H1 (cell line): Measurements from ENCODE around the gene SEMA3A. TPM values are rescaled to one million over a fixed set of nuclear protein-coding genes. Genes with fewer than 3 reads are reported as not detected.

Experiments used
- CTCF ChIA-PET: fragments of 300-600 bp; sonication (Branson Sonifier 250); formaldehyde crosslinking; loops from one replicate; lab custom pipeline; 2021; ENCODE audit not compliant: partially characterized antibody; lab: Charles Lee
- POLR2A ChIA-PET: fragments of 300-600 bp; sonication (Branson Sonifier 250); formaldehyde crosslinking; loops from one replicate; lab custom pipeline; 2021; ENCODE audit warnings: inconsistent platforms; ENCODE audit not compliant: partially characterized antibody; lab: Charles Lee
- DNase-seq, 2 experiments: peaks; one replicate each; pipeline versions ENCODE4 v3.0.0 to v3.0.0-alpha.2; 2010 to 2022; ENCODE audit warnings: low spot score in 2 of 2, low read depth in 1 of 2, mixed read lengths in 1 of 2
- FAIRE-seq: peaks from 2 replicates; lab custom pipeline; 2011; peaks lifted over from hg19 to GRCh38; lab: Jason Lieb, UNC
- H2AFZ ChIP-seq: 2 replicates; pipeline ENCODE4 v1.8.1; 2012; ENCODE audit warnings: low read length, inconsistent platforms
- H2AK5ac ChIP-seq: 2 replicates; pipeline ENCODE4 v1.6.1; 2013; ENCODE audit warnings: low read depth, low read length
- H2BK120ac ChIP-seq: replicated peaks from 2 replicates; pipeline ENCODE3; 2013; ENCODE audit warnings: low read depth, low read length, inconsistent platforms
- H2BK12ac ChIP-seq: 2 replicates; pipeline ENCODE4 v1.6.1; 2013; ENCODE audit warnings: low read depth, low read length
- H2BK15ac ChIP-seq: 2 replicates; pipeline ENCODE4 v1.6.1; 2013; ENCODE audit warnings: low read length
- H2BK20ac ChIP-seq: 2 replicates; pipeline ENCODE4 v1.6.1; 2013; ENCODE audit warnings: low read length
- H2BK5ac ChIP-seq: 2 replicates; pipeline ENCODE4 v1.6.1; 2013; ENCODE audit warnings: low read depth, low read length
- H3K14ac ChIP-seq: 2 replicates; pipeline ENCODE4 v1.6.1; 2013; ENCODE audit warnings: inconsistent platforms; ENCODE audit not compliant: insufficient read length
- H3K18ac ChIP-seq: 2 replicates; pipeline ENCODE4 v1.6.1; 2013; ENCODE audit warnings: low read length; ENCODE audit errors: extremely low read depth
- H3K23ac ChIP-seq: 2 replicates; pipeline ENCODE4 v1.6.1; 2013; ENCODE audit warnings: inconsistent platforms; ENCODE audit not compliant: insufficient read length
- H3K23me2 ChIP-seq: 2 replicates; pipeline ENCODE4 v1.6.1; 2013; ENCODE audit warnings: low read depth, low read length
- H3K27ac ChIP-seq: 2 replicates; pipeline ENCODE4 v1.6.1; 2011; ENCODE audit warnings: low read depth, low read length, inconsistent platforms
- H3K27me3 ChIP-seq, 4 experiments: replicated peaks in 1 of 4; 1 replicate in 1 of 4; 2 replicates in 3 of 4; pipeline versions ENCODE4 v1.6.1 to v1.8.1; 2011 to 2013; ENCODE audit warnings: low read length in 3 of 4, mild to moderate bottlenecking in 3 of 4, inconsistent platforms in 2 of 4, mixed read lengths in 2 of 4, moderate library complexity in 1 of 4; ENCODE audit not compliant: control insufficient read depth in 3 of 4, insufficient read depth in 3 of 4; ENCODE audit errors: extremely low read depth in 1 of 4
- H3K36me3 ChIP-seq, 4 experiments: 2 replicates each; pipeline versions ENCODE4 v1.6.1 to v1.8.1; 2011 to 2013; ENCODE audit warnings: mild to moderate bottlenecking in 4 of 4, low read length in 3 of 4, moderate library complexity in 2 of 4, control low read depth in 1 of 4, inconsistent platforms in 1 of 4; ENCODE audit not compliant: insufficient read depth in 4 of 4, control insufficient read depth in 2 of 4
- H3K4ac ChIP-seq: replicated peaks from 2 replicates; pipeline ENCODE3; 2013; ENCODE audit warnings: low read length, low read depth, mixed read lengths, inconsistent platforms; ENCODE audit not compliant: insufficient read length
- H3K4me1 ChIP-seq, 4 experiments: replicated peaks in 1 of 4; 1 replicate in 1 of 4; 2 replicates in 3 of 4; pipeline versions ENCODE4 v1.6.1 to v1.8.1; 2011 to 2013; ENCODE audit warnings: low read length in 3 of 4, inconsistent platforms in 2 of 4, mixed read lengths in 1 of 4; ENCODE audit not compliant: insufficient read depth in 4 of 4, control insufficient read depth in 3 of 4
- H3K4me2 ChIP-seq, 2 experiments: 2 replicates each; pipeline versions ENCODE4 v1.6.1 to v1.8.1; 2011 to 2013; ENCODE audit warnings: low read depth in 2 of 2, low read length in 2 of 2, control low read depth in 1 of 2, inconsistent platforms in 1 of 2, mild to moderate bottlenecking in 1 of 2; ENCODE audit not compliant: insufficient read depth in 1 of 2
- H3K4me3 ChIP-seq, 4 experiments: fragments of 200-600, 300-600 bp in 1 of 4; sonication (generic), shearing (Covaris generic), sonication (Bioruptor Twin) in 1 of 4; 2 replicates each; pipeline versions ENCODE4 v1.5.1 to v1.8.1; 2011 to 2016; ENCODE audit warnings: low read length in 4 of 4, low read depth in 3 of 4, control low read depth in 2 of 4, inconsistent platforms in 2 of 4, mild to moderate bottlenecking in 2 of 4, mixed read lengths in 1 of 4, moderate library complexity in 1 of 4; ENCODE audit not compliant: insufficient read depth in 2 of 4; ENCODE audit errors: extremely low read depth in 1 of 4
- H3K56ac ChIP-seq: replicated peaks from 2 replicates; pipeline ENCODE3; 2013; ENCODE audit warnings: low read depth, mild to moderate bottlenecking, mixed read lengths, low read length, inconsistent platforms; ENCODE audit not compliant: insufficient read length
- H3K79me1 ChIP-seq: 2 replicates; pipeline ENCODE4 v1.6.1; 2013; ENCODE audit warnings: low read depth, low read length, control low read depth
- H3K79me2 ChIP-seq, 2 experiments: 2 replicates each; pipeline versions ENCODE4 v1.6.1 to v1.8.1; 2012 to 2013; ENCODE audit warnings: low read length in 2 of 2, mild to moderate bottlenecking in 2 of 2, inconsistent platforms in 1 of 2; ENCODE audit not compliant: insufficient read depth in 2 of 2, control insufficient read depth in 1 of 2
- H3K9ac ChIP-seq, 4 experiments: replicated peaks in 1 of 4; 1 replicate in 1 of 4; 2 replicates in 3 of 4; pipeline versions ENCODE4 v1.6.1 to v1.8.1; 2011 to 2013; ENCODE audit warnings: low read depth in 3 of 4, low read length in 3 of 4, control low read depth in 2 of 4, mild to moderate bottlenecking in 2 of 4, moderate library complexity in 2 of 4, inconsistent platforms in 1 of 4; ENCODE audit errors: extremely low read depth in 1 of 4
- H3K9me3 ChIP-seq, 2 experiments: 2 replicates each; pipeline versions ENCODE4 v1.6.1 to v1.8.1; 2012 to 2013; ENCODE audit warnings: mild to moderate bottlenecking in 2 of 2, moderate library complexity in 2 of 2, control low read depth in 1 of 2, inconsistent platforms in 1 of 2, low read depth in 1 of 2, low read length in 1 of 2, mixed read lengths in 1 of 2; ENCODE audit not compliant: insufficient read depth in 2 of 2
- H4K20me1 ChIP-seq, 2 experiments: replicated peaks in 1 of 2; 2 replicates each; pipeline versions ENCODE3 to v1.8.1; 2011 to 2013; ENCODE audit warnings: inconsistent platforms in 2 of 2, low read length in 2 of 2, mild to moderate bottlenecking in 1 of 2; ENCODE audit not compliant: insufficient read depth in 2 of 2, control insufficient read depth in 1 of 2
- H4K5ac ChIP-seq: 2 replicates; pipeline ENCODE4 v1.6.1; 2013; ENCODE audit warnings: low read length, low read depth, mixed read lengths, inconsistent platforms; ENCODE audit not compliant: insufficient read length
- H4K8ac ChIP-seq: 2 replicates; pipeline ENCODE4 v1.8.0; 2013; ENCODE audit warnings: mild to moderate bottlenecking, moderate library complexity, low read length, inconsistent platforms; ENCODE audit not compliant: insufficient read depth; ENCODE audit errors: extremely low read depth
- H4K91ac ChIP-seq: replicated peaks from 2 replicates; pipeline ENCODE3; 2013; ENCODE audit warnings: low read length, mixed read lengths, inconsistent platforms; ENCODE audit not compliant: insufficient read length
- CBX8 ChIP-seq: fragments of 300-800, 300-1000 bp; sonication (generic); IDR thresholded peaks from 2 replicates; pipeline ENCODE4 v1.7.1; 2016; ENCODE audit warnings: low read depth, low read length, borderline replicate concordance
- CEBPB ChIP-seq: IDR thresholded peaks from 2 replicates; pipeline ENCODE4 v1.6.1; 2012; ENCODE audit warnings: low read depth, low read length
- EZH2 ChIP-seq: fragments of 200-600 bp; sonication (generic); IDR thresholded peaks from 2 replicates; pipeline ENCODE4 v1.7.1; 2012; ENCODE audit warnings: low read depth, mild to moderate bottlenecking, moderate library complexity, low read length, inconsistent platforms; ENCODE audit not compliant: severe bottlenecking
- FOSL1 ChIP-seq: IDR thresholded peaks from 2 replicates; pipeline ENCODE4 v1.6.1; 2011; ENCODE audit warnings: mild to moderate bottlenecking, low read depth, low read length, moderate library complexity; ENCODE audit not compliant: insufficient read depth
- HDAC6 ChIP-seq: IDR thresholded peaks from one replicate; pipeline ENCODE4 v1.7.1; 2012; ENCODE audit warnings: low read depth, mild to moderate bottlenecking, inconsistent platforms, low read length, moderate library complexity
- NANOG ChIP-seq: IDR thresholded peaks from 2 replicates; pipeline ENCODE4 v1.6.1; 2011; ENCODE audit warnings: low read length, low read depth, mild to moderate bottlenecking, inconsistent platforms; ENCODE audit not compliant: insufficient read depth, poor library complexity, severe bottlenecking
- SIX5 ChIP-seq: IDR thresholded peaks from 2 replicates; pipeline ENCODE4 v1.6.1; 2011; ENCODE audit warnings: mild to moderate bottlenecking, low read depth, low read length
- WGBS, 2 experiments: shearing (Covaris generic) in 1 of 2; methylation state at CpG; one replicate each; pipeline versions ENCODE4 v1.1.6 to v1.1.7; 2013 to 2015; ENCODE audit warnings: low lambda C conversion rate in 2 of 2, mixed read lengths in 2 of 2, inconsistent platforms in 1 of 2, low coverage in 1 of 2, missing lambda C conversion rate in 1 of 2; ENCODE audit not compliant: insufficient replicate concordance in 2 of 2, insufficient coverage in 1 of 2, insufficient read length in 1 of 2; ENCODE audit errors: extremely low coverage in 1 of 2, missing lambda C conversion rate in 1 of 2; 5-methylcytosine and 5-hydroxymethylcytosine counted together
- polyA plus RNA-seq, 7 experiments: library from polyadenylated mRNA; depleted of rRNA in 3 of 7; stranded (reverse) in 5 of 7; unstranded in 2 of 7; fragments of >200 nt in 5 of 7; fragments of 200-250 nt in 2 of 7; gene quantifications; 1 replicate in 5 of 7; 2 replicates in 1 of 7; 4 replicates in 1 of 7; pipeline versions ENCODE4 v1.2.1 to v1.2.3, GENCODE V29; 2011 to 2013; ENCODE audit warnings: missing spikeins in 2 of 7, mixed read lengths in 2 of 7
- total RNA-seq: library from RNA; stranded (reverse); fragmentation: NEBNext Ultra II Directional; extraction: Animal tissue kit (Norgen Biotek cat#: 25700); gene quantifications from 2 replicates; pipeline ENCODE4 v1.2.1, GENCODE V29; 2021
- TF ChIP-seq, protein P1 (sequence below): IDR thresholded peaks from 2 replicates; pipeline ENCODE4 v1.6.1; 2012; ENCODE audit warnings: inconsistent platforms

The SEMA3A gene
- total and polyA plus RNA-seq, 2 of the 8 experiments (the other 6 are each of a cell fraction or from before 2014, with no cell fraction given), result 8.1 to 45.9 TPM

DNA sequence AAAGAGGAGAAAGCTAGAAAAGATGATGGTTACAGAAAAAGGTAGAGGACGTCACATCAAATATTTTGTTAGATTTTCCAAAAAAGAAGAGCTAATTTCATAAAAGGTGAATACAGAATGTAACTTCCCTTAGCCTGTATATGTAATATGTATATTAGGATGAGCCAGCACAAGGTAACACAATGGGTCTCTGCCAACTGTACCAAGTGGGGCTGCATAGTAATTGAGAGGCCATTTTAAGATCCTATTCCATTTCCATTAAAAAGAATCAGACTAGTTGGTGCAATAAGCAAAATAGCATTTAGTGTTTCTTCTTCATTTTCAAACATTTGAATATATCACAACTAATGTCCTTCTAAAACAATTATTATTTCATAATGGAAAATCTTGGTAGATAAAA lies 134.6 kb downstream of the SEMA3A start:
- TF ChIP-seq, protein P1, sequence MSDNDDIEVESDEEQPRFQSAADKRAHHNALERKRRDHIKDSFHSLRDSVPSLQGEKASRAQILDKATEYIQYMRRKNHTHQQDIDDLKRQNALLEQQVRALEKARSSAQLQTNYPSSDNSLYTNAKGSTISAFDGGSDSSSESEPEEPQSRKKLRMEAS, result no peak
- TF ChIP-seq CEBPB (no peak), EZH2 (no peak), FOSL1 (no peak), HDAC6 (no peak), SIX5 (no peak), CBX8 (no peak), NANOG (no peak)
- Histone ChIP-seq H3K27me3 (no peaks in the 10 kb centered on the region), H3K23me2 (no peaks in the 10 kb centered on the region), H3K79me1 (no peaks in the 10 kb centered on the region), H3K79me2 (peaks cover 0 to 2% of the 10 kb centered on the region in 2 experiments; a peak in 1 of 4 replicates), H3K4me2 (no peak overlapping the region), H3K27ac (no peak overlapping the region), H3K9ac (no peak overlapping the region), H2BK5ac (no peak overlapping the region), H3K56ac (no peak overlapping the region), H4K91ac (no peak overlapping the region), H2BK120ac (no peak overlapping the region), H2AFZ (no peak overlapping the region), H3K14ac (no peak overlapping the region), H3K9me3 (no peaks in the 10 kb centered on the region; a peak in 1 of 4 replicates), H3K4ac (no peak overlapping the region), H3K18ac (no peak overlapping the region), H4K20me1 (no peaks in the 10 kb centered on the region), H3K36me3 (no peaks in the 10 kb centered on the region), H2AK5ac (no peak overlapping the region), H4K8ac (no peak overlapping the region), H2BK20ac (no peak overlapping the region), H3K4me3 (no peak overlapping the region), H3K4me1 (peaks cover 0 to 9% (median 0%) of the 10 kb centered on the region in 4 experiments; a peak in 2 of 7 replicates), H3K23ac (no peak overlapping the region), H4K5ac (no peak overlapping the region), H2BK15ac (no peak overlapping the region), H2BK12ac (no peak overlapping the region)
- WGBS, 2 experiments, result 84% methylated on average over 1 of the region's 1 CpG; no CpG with 5 or more reads in 1 of the 2 experiments
- FAIRE-seq (no peak), DNase-seq (no peak)
- ChIA-PET CTCF (no interaction called here), POLR2A (interaction anchor here (0.6 kb wide), 1 partner anchor 17 kb away, joined by 3 read pairs; no protein-coding TSS in a partner anchor)
